Measurements from ENCODE around the gene PHPT1. TPM values are rescaled to one million over a fixed set of nuclear protein-coding genes. Genes with fewer than 3 reads are reported as not detected.
"Not testable (repeated sequence)": the region's sequence is repeated elsewhere in the genome, so short reads cannot be mapped to it uniquely, and the experiment has no call there.

The PHPT1 gene
- total RNA-seq, 1 donor from 2014 or later, result 93.6 TPM

- Histone ChIP-seq H3K4me3 (no peak overlapping the region), H3K36me3 (peaks cover 59% of the 10 kb centered on the region), H3K9me3 (no peaks in the 10 kb centered on the region), H3K27ac (no peak overlapping the region), H3K4me1 (peaks cover 3% of the 10 kb centered on the region), H3K27me3 (ENCODE audit: low read depth) (no peaks in the 10 kb centered on the region)
- intact Hi-C loops (cut with DNase I), result no loop called here
- no peak for TF ChIP-seq CTCF (IDR thresholded peaks at IDR 0.05)
- ATAC-seq (no peak), DNase-seq (no peak)
Measured at GRCh38 chr9:136835932-136836904, 13.0 kb upstream of the PHPT1 start.

- no peak for TF ChIP-seq CTCF (IDR thresholded peaks at IDR 0.05)
- Histone ChIP-seq H3K36me3 (peaks cover 48% of the 10 kb centered on the region), H3K4me1 (peaks cover 14% of the 10 kb centered on the region), H3K4me3 (no peak overlapping the region), H3K27ac (no peak overlapping the region), H3K27me3 (ENCODE audit: low read depth) (no peaks in the 10 kb centered on the region), H3K9me3 (no peaks in the 10 kb centered on the region)
- ATAC-seq (no peak), DNase-seq (no peak)
- intact Hi-C loops (cut with DNase I), result no loop called here
Measured at GRCh38 chr9:136837146-136837855, 11.9 kb upstream of the PHPT1 start.

DNA sequence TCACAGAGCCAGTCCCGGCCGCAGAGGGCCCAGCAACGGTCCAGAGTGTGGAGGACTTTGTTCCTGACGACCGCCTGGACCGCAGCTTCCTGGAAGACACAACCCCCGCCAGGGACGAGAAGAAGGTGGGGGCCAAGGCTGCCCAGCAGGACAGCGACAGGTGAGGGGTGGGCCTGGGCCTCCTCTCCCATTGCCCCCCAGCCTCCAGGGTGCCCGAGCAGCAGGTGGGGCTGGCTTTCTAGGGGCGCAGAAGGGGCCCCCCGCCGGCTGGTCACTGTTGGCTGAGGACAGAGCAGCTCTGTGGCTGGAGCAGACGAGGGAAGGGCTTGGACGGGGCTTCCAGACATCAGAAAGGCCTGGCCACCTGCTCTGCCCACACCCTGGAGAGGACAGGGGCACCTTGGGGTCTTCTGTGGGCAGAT, 11.3 kb upstream of the PHPT1 start:
- H3K9me3 ChIP-seq; H3K27ac ChIP-seq; DNase-seq; H3K27me3 ChIP-seq (ENCODE audit: low read depth); intact Hi-C loops (cut with DNase I); ATAC-seq; H3K4me3 ChIP-seq: not testable (repeated sequence)
- H3K4me1 ChIP-seq, result peaks cover 19% of the 10 kb centered on the region
- peaks cover 43% of the 10 kb centered on the region for H3K36me3 ChIP-seq

GRCh38 chr9:136838314-136839228, 10.6 kb upstream of the PHPT1 start:
- Histone ChIP-seq H3K4me3 (no peak overlapping the region), H3K36me3 (peaks cover 43% of the 10 kb centered on the region), H3K9me3 (no peaks in the 10 kb centered on the region), H3K27ac (no peak overlapping the region), H3K27me3 (ENCODE audit: low read depth) (peaks cover 7% of the 10 kb centered on the region), H3K4me1 (peaks cover 26% of the 10 kb centered on the region)
- intact Hi-C loops (cut with DNase I), result no loop called here
- ATAC-seq (no peak), DNase-seq (no peak)
- no peak for TF ChIP-seq CTCF (IDR thresholded peaks at IDR 0.05)

GRCh38 chr9:136839229-136840139, 9.7 kb upstream of the PHPT1 start:
- Histone ChIP-seq H3K4me1 (peaks cover 34% of the 10 kb centered on the region), H3K4me3 (no peak overlapping the region), H3K9me3 (no peaks in the 10 kb centered on the region), H3K27ac (no peak overlapping the region), H3K36me3 (peaks cover 43% of the 10 kb centered on the region), H3K27me3 (ENCODE audit: low read depth) (peaks cover 15% of the 10 kb centered on the region)
- intact Hi-C loops (cut with DNase I), result no loop called here
- DNase-seq (no peak), ATAC-seq (no peak)
- no peak for TF ChIP-seq CTCF (IDR thresholded peaks at IDR 0.05)
